GM18861 (cell line): Measurements from ENCODE around the gene PLCB3.

Experiments used
- ATAC-seq: cut with Tn5 transposase; IDR thresholded peaks from one replicate; pipeline ENCODE4 v1.9.1; 2021; ENCODE audit not compliant: unreplicated experiment

Gene PLCB3

DNA sequence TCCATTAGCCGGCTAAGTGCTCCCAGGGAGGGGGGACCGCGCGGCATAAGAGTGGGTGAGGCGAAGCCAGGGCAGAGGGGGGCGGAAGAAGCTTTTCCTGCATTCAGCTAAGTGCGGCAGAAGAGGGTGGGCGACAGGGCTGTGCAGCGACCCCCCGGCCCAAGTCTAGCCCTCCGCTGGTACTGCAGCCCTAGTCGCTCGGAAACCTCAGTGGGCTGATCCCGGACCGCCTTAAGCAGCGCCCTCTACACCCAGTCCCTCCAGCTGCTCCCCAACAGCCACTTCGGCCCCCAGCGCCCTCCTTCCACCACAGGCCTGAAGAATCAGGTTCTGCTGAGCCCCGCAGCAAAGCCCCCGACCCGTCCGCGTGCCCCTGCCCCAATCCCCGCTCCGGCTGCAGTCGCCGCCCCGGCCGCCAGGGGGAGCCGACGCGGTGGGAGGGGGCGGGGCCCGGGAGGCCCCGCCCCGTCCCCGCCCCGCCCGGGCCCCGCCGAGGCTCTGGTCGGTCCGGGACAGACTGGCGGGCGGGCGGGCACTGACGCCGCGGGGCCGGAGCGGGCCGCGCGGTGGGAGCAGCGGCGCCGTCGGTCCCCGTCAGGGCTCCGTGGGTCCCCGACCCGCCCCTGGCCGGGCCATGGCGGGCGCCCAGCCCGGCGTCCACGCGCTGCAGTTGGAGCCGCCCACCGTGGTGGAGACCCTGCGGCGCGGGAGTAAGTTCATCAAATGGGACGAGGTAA, at the start of gene PLCB3:
PLCB3 (plus strand) TSS at position 515 of the 737 bp plus-strand sequence; CDS start at position 635, 120 bp downstream.
- no peak for ATAC-seq

- ATAC-seq, result no peak
These were observed 49.8 kb upstream of the PLCB3 start for GRCh38 chr11:64201543-64201942.

GRCh38 chr11:64202992-64203391, 48.3 kb upstream of the PLCB3 start:
- no peak for ATAC-seq

GRCh38 chr11:64203421-64204079, 47.8 kb upstream of the PLCB3 start:
- no peak for ATAC-seq

DNA sequence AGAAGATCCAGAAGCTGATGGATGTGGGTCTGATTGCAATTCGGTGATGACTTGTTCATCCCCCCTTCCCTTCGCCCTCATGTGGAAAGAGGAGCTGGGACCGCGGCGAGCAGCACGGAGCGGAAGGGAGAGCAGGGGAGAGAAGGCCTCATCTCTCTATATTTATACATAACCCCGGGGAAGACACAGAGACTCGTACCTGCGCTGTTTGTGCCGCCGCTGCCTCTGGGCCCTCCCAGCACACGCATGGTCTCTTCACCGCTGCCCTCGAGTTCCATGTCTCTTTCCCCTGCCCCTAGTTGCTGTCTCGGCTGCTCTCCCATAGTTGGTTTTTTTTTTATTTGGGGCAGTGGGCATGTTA, 47.3 kb upstream of the PLCB3 start:
- ATAC-seq, result no peak

GRCh38 chr11:64204464-64204989, 46.8 kb upstream of the PLCB3 start:
- ATAC-seq, result no peak

DNA sequence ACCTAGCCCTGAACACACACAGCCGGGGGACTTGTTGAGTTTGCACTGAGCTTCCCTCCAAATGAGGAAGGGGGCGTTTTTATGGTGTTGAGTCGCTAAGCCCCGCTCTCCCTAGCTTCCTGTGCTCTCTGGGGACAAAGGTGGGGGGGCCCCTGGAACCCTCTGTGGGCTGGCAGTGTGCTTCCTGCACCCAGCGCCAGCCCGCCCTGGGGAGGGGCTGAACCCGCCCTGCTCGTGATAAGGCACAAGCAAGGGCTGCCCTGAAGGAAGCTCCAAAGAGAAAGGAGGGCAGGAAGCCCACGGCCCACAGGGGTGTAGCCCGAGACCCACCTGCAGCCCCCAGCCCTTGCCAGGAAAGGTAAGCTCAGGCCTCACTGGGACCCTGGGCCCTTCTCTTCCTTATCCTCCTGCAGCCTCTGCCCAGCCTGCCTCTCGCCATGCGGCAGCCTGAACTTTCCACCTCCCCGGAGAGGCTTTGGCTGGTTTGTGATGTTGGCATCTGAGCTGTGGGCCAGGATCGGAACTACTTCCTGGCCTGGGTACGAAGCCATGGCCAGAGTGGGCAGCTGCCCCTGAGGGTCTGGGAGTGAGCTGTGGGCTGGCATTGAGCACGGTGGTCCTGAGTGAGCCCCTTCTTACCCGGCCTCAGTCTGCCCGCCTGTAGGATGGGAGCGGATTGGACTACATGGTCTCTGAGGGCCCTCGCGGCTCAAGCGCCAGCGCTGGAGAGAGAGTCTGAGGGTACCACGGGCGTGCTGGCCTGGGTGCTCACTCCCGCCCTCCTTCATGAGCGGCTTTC, 44.7 kb upstream of the PLCB3 start, which contains the start of gene FERMT3:
FERMT3 (plus strand) TSS at position 265 of the 799 bp plus-strand sequence. CDS start 644 bp downstream, outside the sequence.
- peak; percentile 38 for ATAC-seq

- ATAC-seq, result peak; percentile 47
These were observed 43.9 kb upstream of the PLCB3 start for GRCh38 chr11:64207256-64208085.

DNA sequence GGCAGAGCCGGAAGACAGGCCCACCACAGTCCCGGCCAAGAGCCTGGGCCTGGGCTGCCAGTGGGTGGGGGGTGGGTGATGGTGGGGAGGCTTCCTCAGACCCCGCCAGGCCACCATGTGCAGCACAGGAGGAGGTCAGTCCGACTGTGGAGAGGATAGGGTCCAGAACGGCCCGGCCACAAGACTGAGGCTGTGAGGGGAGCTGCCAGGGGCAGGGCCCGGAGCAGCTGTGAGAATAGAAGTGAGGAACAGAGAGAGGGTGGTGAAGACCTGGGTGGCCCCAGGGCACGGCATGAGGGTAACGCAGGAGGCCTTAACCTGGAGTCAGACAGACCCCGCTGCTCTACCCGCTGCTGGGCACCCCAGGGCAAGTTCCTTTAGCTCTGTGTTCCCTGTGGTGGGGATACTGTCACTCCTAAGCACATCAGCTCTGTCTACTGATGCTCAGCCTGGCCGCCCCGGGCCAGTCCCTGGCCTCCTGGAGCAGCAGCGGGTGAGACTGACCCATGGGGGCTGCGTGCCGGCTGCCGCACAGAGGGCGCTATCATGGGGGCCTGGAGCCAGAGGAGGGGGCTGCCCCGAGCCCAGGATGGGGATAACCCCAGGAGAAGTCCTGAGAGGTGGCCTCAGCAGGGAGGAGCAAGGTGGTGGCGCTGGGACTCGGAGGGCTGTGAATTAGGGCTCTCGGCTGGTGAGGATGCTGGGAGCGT, 43.1 kb upstream of the PLCB3 start:
- ATAC-seq, result no peak

- no peak for ATAC-seq
These were observed 42.4 kb upstream of the PLCB3 start for GRCh38 chr11:64208796-64209562.

- no peak for ATAC-seq
These were observed 41.8 kb upstream of the PLCB3 start for GRCh38 chr11:64209563-64209843.

GRCh38 chr11:64210301-64211020, 40.9 kb upstream of the PLCB3 start:
- ATAC-seq, result no peak

- ATAC-seq, result no peak
These were observed 40.0 kb upstream of the PLCB3 start for GRCh38 chr11:64211181-64211872.

GRCh38 chr11:64216879-64217278, 34.5 kb upstream of the PLCB3 start:
- no peak for ATAC-seq

- no peak for ATAC-seq
These were observed 32.5 kb upstream of the PLCB3 start for GRCh38 chr11:64218628-64219353.

DNA sequence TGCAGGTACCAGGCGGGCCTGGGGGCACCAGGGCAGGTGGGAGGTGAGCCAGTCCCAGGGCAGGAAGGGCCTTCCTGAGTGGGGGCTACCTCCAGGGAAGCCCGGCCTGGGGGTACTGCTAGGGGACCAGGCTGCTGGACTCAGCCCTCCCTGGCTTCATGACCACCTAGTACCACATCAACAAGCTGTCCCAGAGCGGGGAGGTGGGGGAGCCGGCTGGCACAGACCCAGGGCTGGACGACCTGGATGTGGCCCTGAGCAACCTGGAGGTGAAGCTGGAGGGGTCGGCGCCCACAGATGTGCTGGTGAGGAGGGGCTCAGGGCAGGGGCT, 32.0 kb upstream of the PLCB3 start:
- ATAC-seq, result no peak

DNA sequence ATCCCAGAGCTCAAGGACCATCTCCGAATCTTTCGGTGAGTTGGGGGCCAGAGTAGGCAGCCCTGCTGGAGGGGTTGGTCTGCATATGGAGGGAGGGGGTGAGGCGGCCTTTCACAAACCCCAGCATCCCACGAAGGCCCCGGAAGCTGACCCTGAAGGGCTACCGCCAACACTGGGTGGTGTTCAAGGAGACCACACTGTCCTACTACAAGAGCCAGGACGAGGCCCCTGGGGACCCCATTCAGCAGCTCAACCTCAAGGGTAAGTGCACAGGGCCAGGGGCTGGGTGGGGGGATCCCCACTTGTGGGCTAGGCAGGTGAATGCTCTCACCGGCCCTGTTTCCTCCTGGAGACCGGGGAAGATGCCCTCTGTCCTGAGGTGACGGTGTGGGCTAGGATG, 31.6 kb upstream of the PLCB3 start:
- no peak for ATAC-seq

GRCh38 chr11:64220271-64220670, 31.1 kb upstream of the PLCB3 start:
- no peak for ATAC-seq
